Measurements from ENCODE around the gene AASS.

DNA sequence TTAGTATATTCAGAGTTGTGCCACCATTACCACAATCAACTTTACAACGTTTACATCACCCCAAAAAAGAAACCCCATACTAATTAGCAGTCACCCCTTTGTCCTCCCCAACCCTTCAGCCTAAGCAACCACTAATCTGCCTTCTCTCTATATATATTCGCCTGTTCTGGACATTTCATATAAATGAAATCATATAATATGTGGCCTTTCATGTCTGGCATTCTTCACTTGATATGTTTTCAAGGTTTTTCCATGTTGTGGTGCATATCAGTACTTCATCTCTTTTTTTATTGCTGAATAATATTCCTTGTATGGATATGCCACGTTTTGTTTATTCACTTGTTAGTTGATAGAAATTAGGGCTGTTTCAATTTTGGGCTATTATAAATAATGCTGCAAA is 70.4 kb downstream of the AASS start:
- TF ChIP-seq, protein P1, sequence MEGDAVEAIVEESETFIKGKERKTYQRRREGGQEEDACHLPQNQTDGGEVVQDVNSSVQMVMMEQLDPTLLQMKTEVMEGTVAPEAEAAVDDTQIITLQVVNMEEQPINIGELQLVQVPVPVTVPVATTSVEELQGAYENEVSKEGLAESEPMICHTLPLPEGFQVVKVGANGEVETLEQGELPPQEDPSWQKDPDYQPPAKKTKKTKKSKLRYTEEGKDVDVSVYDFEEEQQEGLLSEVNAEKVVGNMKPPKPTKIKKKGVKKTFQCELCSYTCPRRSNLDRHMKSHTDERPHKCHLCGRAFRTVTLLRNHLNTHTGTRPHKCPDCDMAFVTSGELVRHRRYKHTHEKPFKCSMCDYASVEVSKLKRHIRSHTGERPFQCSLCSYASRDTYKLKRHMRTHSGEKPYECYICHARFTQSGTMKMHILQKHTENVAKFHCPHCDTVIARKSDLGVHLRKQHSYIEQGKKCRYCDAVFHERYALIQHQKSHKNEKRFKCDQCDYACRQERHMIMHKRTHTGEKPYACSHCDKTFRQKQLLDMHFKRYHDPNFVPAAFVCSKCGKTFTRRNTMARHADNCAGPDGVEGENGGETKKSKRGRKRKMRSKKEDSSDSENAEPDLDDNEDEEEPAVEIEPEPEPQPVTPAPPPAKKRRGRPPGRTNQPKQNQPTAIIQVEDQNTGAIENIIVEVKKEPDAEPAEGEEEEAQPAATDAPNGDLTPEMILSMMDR (IDR thresholded peaks at IDR 0.05) = no peak
- TF ChIP-seq POLR2AphosphoS5 (IDR thresholded peaks at IDR 0.05) = no peak

Data from stomach (tissue), 4 donors.